HepG2 (cell line): ENCODE results near the gene JMJD1C. TPM values are rescaled to one million over a fixed set of nuclear protein-coding genes. Genes with fewer than 3 reads are reported as not detected.
A peak's percentile ranks its signal among the peaks of the same experiment; 100 is the strongest.

Experiments used
- ATAC-seq: fragments of 200-7000 bp; cut with Tn5 transposase; 3 replicates; pipeline ENCODE4 v1.9.1; 2020; ENCODE audit warnings: mild to moderate bottlenecking, moderate library complexity
- BruUV-seq: library from RNA; stranded (reverse); fragments of 400-500 nt; replicated peaks from 2 replicates; lab custom pipeline; 2021; lab: Mats Ljungman, UMichigan
- CTCF ChIA-PET: fragments of 300-600 bp; formaldehyde crosslinking; extraction: SDS; loops from one replicate; lab custom pipeline; 2021; ENCODE audit warnings: low total read pairs, inconsistent platforms, low intra/inter-chr PET ratio; lab: Yijun Ruan, JAX
- POLR2A ChIA-PET: fragments of 350-600 bp; sonication (Branson Sonifier 250); formaldehyde crosslinking; loops from one replicate; lab custom pipeline; 2020; ENCODE audit warnings: antibody characterized with exemption, inconsistent platforms; lab: Yijun Ruan, JAX
- DNase-seq: peaks from one replicate; pipeline ENCODE4 v3.0.0-alpha.2; 2015; ENCODE audit warnings: low spot score
- FAIRE-seq: peaks from 3 replicates; lab custom pipeline; 2011; peaks lifted over from hg19 to GRCh38; lab: Jason Lieb, UNC
- H2AFZ ChIP-seq: one replicate; pipeline ENCODE4 v1.6.1; 2011; ENCODE audit warnings: low read length, inconsistent platforms
- H3K27ac ChIP-seq: fragments of 300-600 bp; 3 replicates; pipeline ENCODE4 v1.8.0; 2011; ENCODE audit warnings: mixed run types, mild to moderate bottlenecking, mixed read lengths, low read length, inconsistent platforms; ENCODE audit not compliant: insufficient read depth; ENCODE audit errors: extremely low read length
- H3K27me3 ChIP-seq, 2 experiments: fragments of 200-600 bp in 1 of 2; 2 replicates in 1 of 2; 3 replicates in 1 of 2; pipeline versions ENCODE4 v1.6.0 to v1.8.0; 2011; ENCODE audit warnings: low read length in 2 of 2, mild to moderate bottlenecking in 2 of 2, moderate library complexity in 2 of 2, inconsistent platforms in 1 of 2; ENCODE audit not compliant: insufficient read depth in 2 of 2, control insufficient read depth in 1 of 2
- H3K36me3 ChIP-seq, 2 experiments: fragments of 200-600 bp in 1 of 2; replicated peaks in 1 of 2; 2 replicates in 1 of 2; 3 replicates in 1 of 2; pipeline versions ENCODE4 v1.5.1 to v1.8.0; 2011; ENCODE audit warnings: low read length in 2 of 2, inconsistent platforms in 1 of 2; ENCODE audit not compliant: insufficient read depth in 2 of 2, control insufficient read depth in 1 of 2
- H3K4me1 ChIP-seq: 2 replicates; pipeline ENCODE4 v1.5.1; 2012; ENCODE audit warnings: low read length, inconsistent platforms; ENCODE audit not compliant: insufficient read depth
- H3K4me2 ChIP-seq: 2 replicates; pipeline ENCODE4 v1.6.0; 2011; ENCODE audit warnings: low read depth, low read length, inconsistent platforms
- H3K4me3 ChIP-seq, 3 experiments: fragments of 200-600 bp in 1 of 3; sonication (generic), shearing (Covaris generic) in 1 of 3; replicated peaks in 1 of 3; 2 replicates each; pipeline ENCODE4 v1.5.1; 2011 to 2016; ENCODE audit warnings: low read length in 3 of 3, inconsistent platforms in 2 of 3, low read depth in 2 of 3, mild to moderate bottlenecking in 2 of 3, control low read depth in 1 of 3, mixed read lengths in 1 of 3; ENCODE audit not compliant: insufficient read depth in 1 of 3
- H3K79me2 ChIP-seq: one replicate; pipeline ENCODE4 v1.6.1; 2011; ENCODE audit warnings: low read length, inconsistent platforms; ENCODE audit not compliant: insufficient read depth
- H3K9ac ChIP-seq: 2 replicates; pipeline ENCODE4 v1.6.0; 2011; ENCODE audit warnings: mild to moderate bottlenecking, low read depth, low read length, inconsistent platforms; ENCODE audit not compliant: insufficient read depth
- H3K9me3 ChIP-seq: 2 replicates; pipeline ENCODE4 v1.5.1; 2012; ENCODE audit warnings: mild to moderate bottlenecking, low read length
- H4K20me1 ChIP-seq: 2 replicates; pipeline ENCODE4 v1.6.0; 2011; ENCODE audit warnings: inconsistent platforms, mild to moderate bottlenecking, low read length, moderate library complexity; ENCODE audit not compliant: insufficient read depth
- CBX1 ChIP-seq: IDR thresholded peaks from one replicate; pipeline ENCODE4 v1.6.1; 2016; ENCODE audit warnings: antibody characterized with exemption, low read depth
- CBX5 ChIP-seq: sonication (generic); formaldehyde crosslinking; IDR thresholded peaks from 2 replicates; pipeline ENCODE4 v1.4.0; 2020; ENCODE audit warnings: missing genetic modification reagents, borderline replicate concordance
- DR1 ChIP-seq: sonication (generic); formaldehyde crosslinking; IDR thresholded peaks from 2 replicates; pipeline ENCODE4 v1.8.0; 2021; ENCODE audit warnings: mild to moderate bottlenecking, missing genetic modification reagents, inconsistent platforms
- EHMT2 ChIP-seq: fragments of 200-600 bp; sonication (generic); IDR thresholded peaks from 2 replicates; pipeline ENCODE4 v1.7.0; 2017; ENCODE audit warnings: antibody characterized with exemption, low read depth, low read length, borderline replicate concordance
- IKZF4 ChIP-seq: sonication (generic); formaldehyde crosslinking; IDR thresholded peaks from 2 replicates; pipeline ENCODE4 v1.5.1; 2020; ENCODE audit warnings: borderline replicate concordance, mild to moderate bottlenecking, low read depth, missing genetic modification reagents; ENCODE audit errors: not compliant biosample characterization
- KDM1A ChIP-seq: IDR thresholded peaks from 2 replicates; pipeline ENCODE4 v1.6.1; 2016; ENCODE audit warnings: missing compliant biosample characterization
- RBM22 ChIP-seq: fragments of 200-400 bp; formaldehyde crosslinking; optimal IDR thresholded peaks from 2 replicates; pipeline ENCODE3; 2017; ENCODE audit warnings: mild to moderate bottlenecking, low read length, moderate library complexity
- SIN3B ChIP-seq: fragments of 150-350 bp; IDR thresholded peaks from 2 replicates; pipeline ENCODE4 v1.6.1; 2014; ENCODE audit warnings: low read length
- TEAD2 ChIP-seq: sonication (generic); formaldehyde crosslinking; IDR thresholded peaks from 2 replicates; pipeline ENCODE4 v1.9.0; 2021; ENCODE audit warnings: missing genetic modification reagents
- ZBTB38 ChIP-seq: sonication (generic); formaldehyde crosslinking; IDR thresholded peaks from 2 replicates; pipeline ENCODE4 v1.5.1; 2020; ENCODE audit warnings: mild to moderate bottlenecking, missing genetic modification reagents
- ZNF792 ChIP-seq: IDR thresholded peaks from 2 replicates; pipeline ENCODE4 v1.6.1; 2016
- WGBS: methylation state at CpG from one replicate; pipeline ENCODE4 v1.1.6; 2017; ENCODE audit warnings: low lambda C conversion rate; 5-methylcytosine and 5-hydroxymethylcytosine counted together
- in situ Hi-C: cut with HindIII; loops from 2 replicates; pipeline ENCODE4 v1.10.0; 2017; ENCODE audit warnings: low pct_unique_long_range_greater_than_20kb; ENCODE audit not compliant: extremely low pct_ligation_motif_present
- intact Hi-C: fragments of 100-400 bp; cut with micrococcal nuclease; formaldehyde crosslinking; loops from one replicate; pipeline ENCODE4 v1.10.0; 2022; ENCODE audit not compliant: unreplicated experiment
- polyA plus RNA-seq, 8 experiments: library from polyadenylated mRNA; depleted of rRNA in 3 of 8; stranded (reverse) in 7 of 8; unstranded in 1 of 8; fragments of >200 nt; fragmentation: Illumina TruSeq in 4 of 8; extraction: Trizol in 4 of 8; gene quantifications; 2 replicates each; pipeline versions ENCODE4 v1.2.1 to v1.2.3, GENCODE V29; 2011 to 2016; ENCODE audit warnings: low read depth in 4 of 8, missing spikeins in 1 of 8, mixed read lengths in 1 of 8; ENCODE audit not compliant: insufficient read depth in 1 of 8
- total RNA-seq, 5 experiments: library from RNA; depleted of rRNA; stranded (reverse); fragments of >200 nt; fragmentation: Illumina TruSeq; extraction: Trizol; gene quantifications; 2 replicates each; pipeline ENCODE4 v1.2.3, GENCODE V29; 2016; ENCODE audit warnings: low read depth in 1 of 5
- TF ChIP-seq, protein P1 (sequence below): sonication (generic); formaldehyde crosslinking; IDR thresholded peaks from 2 replicates; pipeline ENCODE4 v1.8.0; 2023; ENCODE audit warnings: mild to moderate bottlenecking, missing genetic modification reagents
- TF ChIP-seq, protein P2 (sequence below): sonication (generic); formaldehyde crosslinking; IDR thresholded peaks from 2 replicates; pipeline ENCODE4 v1.9.0; 2021; ENCODE audit warnings: missing genetic modification reagents, mild to moderate bottlenecking, borderline replicate concordance
- TF ChIP-seq, protein P3 (sequence below): IDR thresholded peaks from 2 replicates; pipeline ENCODE4 v1.6.1; 2016
- TF ChIP-seq, protein P4 (sequence below): sonication (generic); formaldehyde crosslinking; IDR thresholded peaks from 2 replicates; pipeline ENCODE4 v1.4.0; 2020; ENCODE audit warnings: low read depth, mild to moderate bottlenecking, missing genetic modification reagents
- TF ChIP-seq, protein P5 (sequence below): fragments of 450-650 bp; IDR thresholded peaks from 2 replicates; pipeline ENCODE4 v1.6.1; 2016

The JMJD1C gene
- total and polyA plus RNA-seq, 2 of the 13 experiments (the other 11 are each of a cell fraction or from before 2014, with no cell fraction given), result 42.3 to 42.7 TPM

DNA sequence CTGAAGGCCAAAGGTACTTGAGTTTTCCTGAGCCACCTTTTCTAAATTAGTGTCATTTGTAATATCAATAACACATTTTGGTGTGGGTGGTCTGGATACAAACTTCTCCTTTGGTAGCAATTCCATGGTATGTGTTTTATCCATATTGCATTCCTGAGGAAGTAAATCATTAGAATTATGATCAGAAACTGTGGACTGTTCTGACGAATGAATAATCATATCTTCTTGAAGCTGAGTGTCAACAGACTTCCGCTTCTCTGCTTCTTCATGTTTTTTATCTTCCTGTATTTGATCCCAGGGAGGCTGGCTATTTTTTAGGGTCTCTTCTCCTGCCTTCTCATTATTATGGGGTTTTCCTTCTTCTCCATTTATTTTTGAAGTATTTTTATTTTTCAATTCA, 251.2 kb downstream of the JMJD1C start (continued):
- TF ChIP-seq SIN3B (no peak), ZBTB38 (CRISPR knock-in tag) (no peak), CBX5 (CRISPR knock-in tag) (no peak), EHMT2 (no peak), ZNF792 (CRISPR knock-in tag) (no peak), DR1 (no peak), IKZF4 (CRISPR knock-in tag) (no peak)
- TF ChIP-seq, protein P1, sequence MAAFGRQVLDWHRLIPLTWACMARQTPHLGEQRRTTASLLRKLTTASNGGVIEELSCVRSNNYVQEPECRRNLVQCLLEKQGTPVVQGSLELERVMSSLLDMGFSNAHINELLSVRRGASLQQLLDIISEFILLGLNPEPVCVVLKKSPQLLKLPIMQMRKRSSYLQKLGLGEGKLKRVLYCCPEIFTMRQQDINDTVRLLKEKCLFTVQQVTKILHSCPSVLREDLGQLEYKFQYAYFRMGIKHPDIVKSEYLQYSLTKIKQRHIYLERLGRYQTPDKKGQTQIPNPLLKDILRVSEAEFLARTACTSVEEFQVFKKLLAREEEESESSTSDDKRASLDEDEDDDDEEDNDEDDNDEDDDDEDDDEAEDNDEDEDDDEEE, result no peak
- TF ChIP-seq, protein P2, sequence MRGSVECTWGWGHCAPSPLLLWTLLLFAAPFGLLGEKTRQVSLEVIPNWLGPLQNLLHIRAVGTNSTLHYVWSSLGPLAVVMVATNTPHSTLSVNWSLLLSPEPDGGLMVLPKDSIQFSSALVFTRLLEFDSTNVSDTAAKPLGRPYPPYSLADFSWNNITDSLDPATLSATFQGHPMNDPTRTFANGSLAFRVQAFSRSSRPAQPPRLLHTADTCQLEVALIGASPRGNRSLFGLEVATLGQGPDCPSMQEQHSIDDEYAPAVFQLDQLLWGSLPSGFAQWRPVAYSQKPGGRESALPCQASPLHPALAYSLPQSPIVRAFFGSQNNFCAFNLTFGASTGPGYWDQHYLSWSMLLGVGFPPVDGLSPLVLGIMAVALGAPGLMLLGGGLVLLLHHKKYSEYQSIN, result no peak
- TF ChIP-seq, protein P3, sequence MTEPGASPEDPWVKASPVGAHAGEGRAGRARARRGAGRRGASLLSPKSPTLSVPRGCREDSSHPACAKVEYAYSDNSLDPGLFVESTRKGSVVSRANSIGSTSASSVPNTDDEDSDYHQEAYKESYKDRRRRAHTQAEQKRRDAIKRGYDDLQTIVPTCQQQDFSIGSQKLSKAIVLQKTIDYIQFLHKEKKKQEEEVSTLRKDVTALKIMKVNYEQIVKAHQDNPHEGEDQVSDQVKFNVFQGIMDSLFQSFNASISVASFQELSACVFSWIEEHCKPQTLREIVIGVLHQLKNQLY (CRISPR knock-in tag), result no peak

DNA sequence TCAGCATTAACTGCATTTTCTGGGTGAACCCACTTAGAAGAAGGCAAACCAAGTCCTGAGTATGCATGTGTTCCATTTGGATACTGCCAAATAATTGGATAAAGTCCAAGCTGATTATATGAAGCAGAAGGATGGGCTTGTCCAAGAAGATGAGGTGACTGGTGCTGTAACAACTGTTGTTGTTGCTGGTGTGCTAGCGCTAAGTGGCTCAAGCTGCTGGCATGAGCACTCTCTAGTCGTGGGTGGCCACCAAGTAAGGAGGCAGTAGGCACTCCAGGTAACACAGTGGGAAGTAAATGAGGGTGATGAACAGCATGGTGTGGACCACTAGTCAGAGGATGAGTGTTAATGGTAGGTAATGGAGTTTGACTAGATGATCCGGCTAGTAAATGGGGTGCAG, 252.3 kb downstream of the JMJD1C start:
- ATAC-seq, result peak; percentile 50
- in situ Hi-C loops, result no loop called here

More for the DNA sequence above, 252.3 kb downstream of the JMJD1C start:
- Histone ChIP-seq H3K9ac (no peak overlapping the region), H3K27ac (no peak overlapping the region), H3K9me3 (no peaks in the 10 kb centered on the region), H3K4me2 (no peak overlapping the region), H3K4me1 (no peaks in the 10 kb centered on the region), H2AFZ (no peak overlapping the region)
- DNase-seq, result no peak
- intact Hi-C loops, result loop anchor here (10.0 kb wide), 1 partner anchor 251 kb away; the partner anchor contains the start of gene JMJD1C
- CTCF ChIA-PET, result no interaction called here
- peak; percentile 85 for TF ChIP-seq RBM22
- TF ChIP-seq KDM1A (CRISPR knock-in tag), result no peak
- TF ChIP-seq, protein P4, sequence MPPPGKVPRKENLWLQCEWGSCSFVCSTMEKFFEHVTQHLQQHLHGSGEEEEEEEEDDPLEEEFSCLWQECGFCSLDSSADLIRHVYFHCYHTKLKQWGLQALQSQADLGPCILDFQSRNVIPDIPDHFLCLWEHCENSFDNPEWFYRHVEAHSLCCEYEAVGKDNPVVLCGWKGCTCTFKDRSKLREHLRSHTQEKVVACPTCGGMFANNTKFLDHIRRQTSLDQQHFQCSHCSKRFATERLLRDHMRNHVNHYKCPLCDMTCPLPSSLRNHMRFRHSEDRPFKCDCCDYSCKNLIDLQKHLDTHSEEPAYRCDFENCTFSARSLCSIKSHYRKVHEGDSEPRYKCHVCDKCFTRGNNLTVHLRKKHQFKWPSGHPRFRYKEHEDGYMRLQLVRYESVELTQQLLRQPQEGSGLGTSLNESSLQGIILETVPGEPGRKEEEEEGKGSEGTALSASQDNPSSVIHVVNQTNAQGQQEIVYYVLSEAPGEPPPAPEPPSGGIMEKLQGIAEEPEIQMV (CRISPR knock-in tag), result no peak
- TF ChIP-seq TEAD2 (CRISPR knock-in tag), result no peak
- no peak for TF ChIP-seq CBX1
- TF ChIP-seq, protein P5, sequence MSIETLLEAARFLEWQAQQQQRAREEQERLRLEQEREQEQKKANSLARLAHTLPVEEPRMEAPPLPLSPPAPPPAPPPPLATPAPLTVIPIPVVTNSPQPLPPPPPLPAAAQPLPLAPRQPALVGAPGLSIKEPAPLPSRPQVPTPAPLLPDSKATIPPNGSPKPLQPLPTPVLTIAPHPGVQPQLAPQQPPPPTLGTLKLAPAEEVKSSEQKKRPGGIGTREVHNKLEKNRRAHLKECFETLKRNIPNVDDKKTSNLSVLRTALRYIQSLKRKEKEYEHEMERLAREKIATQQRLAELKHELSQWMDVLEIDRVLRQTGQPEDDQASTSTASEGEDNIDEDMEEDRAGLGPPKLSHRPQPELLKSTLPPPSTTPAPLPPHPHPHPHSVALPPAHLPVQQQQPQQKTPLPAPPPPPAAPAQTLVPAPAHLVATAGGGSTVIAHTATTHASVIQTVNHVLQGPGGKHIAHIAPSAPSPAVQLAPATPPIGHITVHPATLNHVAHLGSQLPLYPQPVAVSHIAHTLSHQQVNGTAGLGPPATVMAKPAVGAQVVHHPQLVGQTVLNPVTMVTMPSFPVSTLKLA, result no peak
- TF ChIP-seq, all 625 proteins: peak for 1
- WGBS, result 93% methylated on average over 3 of the region's 3 CpGs
- Histone ChIP-seq H3K79me2 (peaks cover 9% of the 10 kb centered on the region), H3K4me3 (no peak overlapping the region), H3K36me3 (peaks cover 17 to 62% of the 10 kb centered on the region in 2 experiments), H4K20me1 (peaks cover 36% of the 10 kb centered on the region), H3K27me3 (no peaks in the 10 kb centered on the region; a peak in 1 of 5 replicates)
- no TSS peak for BruUV-seq
- FAIRE-seq, result no peak
- POLR2A ChIA-PET, result interaction anchor here (0.6 kb wide), 1 partner anchor 86 kb away, joined by 4 read pairs; no protein-coding TSS in a partner anchor
